Neutrophil (primary cell): Measurements from ENCODE around the gene SS18L1.
"Not testable (repeated sequence)": the region's sequence is repeated elsewhere in the genome, so short reads cannot be mapped to it uniquely, and the experiment has no call there.

Experiments used
- H3K27ac ChIP-seq: fragments of 200-600 bp; sonication (generic); 2 replicates; pipeline ENCODE4 v1.5.1; 2016; ENCODE audit warnings: mild to moderate bottlenecking, moderate library complexity
- H3K27me3 ChIP-seq: fragments of 200-600 bp; sonication (generic); 2 replicates; pipeline ENCODE4 v1.6.0; 2016; ENCODE audit warnings: mild to moderate bottlenecking
- H3K36me3 ChIP-seq: fragments of 200-600 bp; sonication (generic); 2 replicates; pipeline ENCODE4 v1.5.1; 2017
- H3K4me1 ChIP-seq, 2 experiments: fragments of 200-600 bp in 1 of 2; sonication (generic) in 1 of 2; 1 replicate in 1 of 2; 2 replicates in 1 of 2; pipeline versions ENCODE4 v1.5.1 to v1.6.1; 2013 to 2016; ENCODE audit warnings: low read depth in 1 of 2, low read length in 1 of 2, mild to moderate bottlenecking in 1 of 2, moderate library complexity in 1 of 2; ENCODE audit not compliant: control insufficient read depth in 1 of 2, insufficient read depth in 1 of 2
- H3K4me3 ChIP-seq, 2 experiments: fragments of 200-600 bp in 1 of 2; sonication (generic) in 1 of 2; 1 replicate in 1 of 2; 2 replicates in 1 of 2; pipeline ENCODE4 v1.5.1; 2013 to 2016; ENCODE audit warnings: low read depth in 1 of 2, low read length in 1 of 2, mild to moderate bottlenecking in 1 of 2, moderate library complexity in 1 of 2
- H3K9me3 ChIP-seq: fragments of 200-600 bp; sonication (generic); 2 replicates; pipeline ENCODE4 v1.5.1; 2016
- CTCF ChIP-seq: fragments of 200-600 bp; sonication (generic); IDR thresholded peaks from 2 replicates; pipeline ENCODE4 v1.5.1; 2016; ENCODE audit warnings: antibody characterized with exemption

The SS18L1 gene

GRCh38 chr20:62104234-62104789 is 39.3 kb upstream of the SS18L1 start:
- Histone ChIP-seq H3K9me3 (peaks cover 14% of the 10 kb centered on the region), H3K27me3 (peaks cover 8% of the 10 kb centered on the region), H3K4me1 (no peaks in the 10 kb centered on the region), H3K4me3 (no peak overlapping the region), H3K36me3 (no peaks in the 10 kb centered on the region), H3K27ac (no peak overlapping the region)
- no peak for TF ChIP-seq CTCF

DNA sequence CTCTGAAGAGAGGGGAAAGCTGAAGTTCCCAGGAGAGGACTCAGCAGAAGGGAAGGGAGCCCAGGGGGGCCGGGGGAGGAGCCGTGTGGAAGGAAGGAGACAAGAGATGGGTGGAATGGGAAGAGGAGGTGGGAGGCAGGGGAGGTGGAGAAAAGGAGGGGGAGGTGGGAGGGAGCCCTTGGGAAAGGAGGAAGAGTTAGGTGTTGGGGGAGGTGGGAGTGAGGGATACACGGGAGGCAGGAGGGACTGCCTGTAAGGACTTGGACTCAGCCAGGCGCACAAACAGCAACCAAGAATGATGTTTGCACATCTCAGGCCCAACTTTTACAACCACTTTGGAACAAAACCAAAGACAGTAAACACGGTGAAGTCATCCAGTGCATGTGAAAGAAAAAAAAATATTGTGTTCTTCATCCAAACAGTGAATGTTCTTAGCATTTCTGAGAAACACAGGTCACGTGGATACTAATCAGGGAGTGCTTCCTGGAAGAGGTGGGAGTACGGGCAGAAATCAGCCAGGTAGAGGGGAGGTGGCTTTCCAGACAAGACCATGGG is 38.7 kb upstream of the SS18L1 start:
- TF ChIP-seq CTCF = no peak
- no peak overlapping the region for H3K27ac ChIP-seq
- H3K36me3 ChIP-seq = no peaks in the 10 kb centered on the region
- no peak overlapping the region for H3K4me3 ChIP-seq
- H3K27me3 ChIP-seq = peaks cover 8% of the 10 kb centered on the region
- no peaks in the 10 kb centered on the region for H3K4me1 ChIP-seq
- peaks cover 18% of the 10 kb centered on the region for H3K9me3 ChIP-seq

DNA sequence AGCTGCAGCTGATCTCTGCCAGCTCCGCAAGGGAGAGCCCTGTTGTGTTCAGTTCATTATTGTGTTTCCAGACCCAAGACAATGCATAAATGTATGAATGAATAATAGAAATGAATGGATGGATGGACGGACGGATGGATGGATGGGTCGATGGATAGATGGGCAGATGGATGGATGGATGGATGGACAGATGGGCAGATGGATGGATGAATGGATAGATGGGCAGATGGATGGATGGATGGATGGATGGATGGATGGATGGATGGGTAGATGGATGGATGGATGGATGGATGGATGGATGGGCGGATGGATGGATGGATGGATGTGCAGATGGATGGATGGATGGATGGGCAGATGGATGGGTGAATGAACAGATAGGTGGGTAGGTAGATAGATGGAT is 38.0 kb upstream of the SS18L1 start:
- no peaks in the 10 kb centered on the region for H3K4me1 ChIP-seq
- H3K27me3 ChIP-seq = peaks cover 8% of the 10 kb centered on the region
- H3K4me3 ChIP-seq = no peak overlapping the region
- peaks cover 18% of the 10 kb centered on the region for H3K9me3 ChIP-seq
- no peak for TF ChIP-seq CTCF
- no peak overlapping the region for H3K27ac ChIP-seq
- no peaks in the 10 kb centered on the region for H3K36me3 ChIP-seq

- no peak for TF ChIP-seq CTCF
- no peak overlapping the region for H3K4me3 ChIP-seq
- no peaks in the 10 kb centered on the region for H3K36me3 ChIP-seq
- peaks cover 17% of the 10 kb centered on the region for H3K27me3 ChIP-seq
- no peak overlapping the region for H3K27ac ChIP-seq
- peaks cover 36% of the 10 kb centered on the region for H3K9me3 ChIP-seq
- H3K4me1 ChIP-seq = no peaks in the 10 kb centered on the region
These were observed 32.4 kb upstream of the SS18L1 start for GRCh38 chr20:62111148-62111547.

- Histone ChIP-seq H3K9me3 (peaks cover 36% of the 10 kb centered on the region), H3K27me3 (peaks cover 28% of the 10 kb centered on the region), H3K4me1 (no peaks in the 10 kb centered on the region), H3K27ac (no peak overlapping the region), H3K4me3 (no peak overlapping the region), H3K36me3 (no peaks in the 10 kb centered on the region)
- no peak for TF ChIP-seq CTCF
These were observed 31.2 kb upstream of the SS18L1 start for GRCh38 chr20:62112368-62112767.

DNA sequence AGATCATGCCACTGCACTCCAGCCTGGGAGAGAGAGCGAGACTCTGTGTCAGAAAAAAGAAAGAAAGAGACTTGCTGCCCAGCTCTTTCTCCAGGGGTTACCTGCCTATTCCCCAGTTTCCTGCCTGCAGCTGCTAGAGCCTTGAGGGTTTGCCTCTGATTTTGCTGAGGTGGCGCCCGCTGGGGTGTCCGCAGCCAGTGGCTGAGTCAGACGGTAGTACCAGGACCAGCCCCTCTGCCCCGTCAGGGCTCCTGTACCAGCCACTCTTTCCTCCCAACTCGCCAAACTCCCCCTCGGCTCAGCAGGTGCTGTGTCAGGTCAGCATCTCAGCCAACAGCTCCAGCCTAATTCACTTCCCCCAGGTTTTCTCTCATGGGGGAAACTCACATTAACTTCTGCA is 28.7 kb upstream of the SS18L1 start:
- no peak overlapping the region for H3K27ac ChIP-seq
- peaks cover 54% of the 10 kb centered on the region for H3K27me3 ChIP-seq
- TF ChIP-seq CTCF = no peak
- no peaks in the 10 kb centered on the region for H3K36me3 ChIP-seq
- no peak overlapping the region for H3K4me3 ChIP-seq
- H3K4me1 ChIP-seq = no peaks in the 10 kb centered on the region
- peaks cover 19% of the 10 kb centered on the region for H3K9me3 ChIP-seq

DNA sequence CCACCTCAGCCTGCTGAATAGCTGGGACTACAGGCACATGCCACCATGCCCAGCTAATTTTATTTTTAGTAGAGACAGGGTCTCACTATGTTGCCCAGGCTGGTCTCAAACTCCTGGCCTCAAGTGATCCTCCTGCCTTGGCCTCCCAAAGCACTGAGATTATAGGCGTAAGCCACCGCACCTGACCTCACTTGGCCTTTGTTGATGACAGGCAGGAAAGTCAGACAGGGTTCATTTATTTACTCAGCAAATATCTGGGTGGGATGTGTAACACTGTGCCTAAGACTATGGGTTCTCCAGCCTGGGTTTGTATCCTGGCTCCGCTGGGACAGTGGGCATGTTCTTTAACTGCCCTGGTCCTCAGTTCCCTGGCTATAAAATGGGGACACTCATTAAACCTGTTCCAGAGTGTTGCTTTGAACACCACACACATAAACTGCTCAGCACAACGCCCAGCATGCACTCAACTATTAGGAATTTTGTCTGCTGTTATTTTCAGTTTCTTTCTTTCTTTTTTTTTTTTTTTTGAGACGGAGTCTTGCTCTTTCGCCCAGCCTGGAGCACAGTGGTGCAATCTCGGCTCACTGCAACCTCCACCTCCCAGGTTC is 27.7 kb upstream of the SS18L1 start:
- H3K36me3 ChIP-seq, H3K27ac ChIP-seq, H3K4me1 ChIP-seq, H3K4me3 ChIP-seq: not testable (repeated sequence)
- Histone ChIP-seq H3K27me3 (peaks cover 64% of the 10 kb centered on the region), H3K9me3 (peaks cover 18% of the 10 kb centered on the region)
